Subcutaneous abdominal adipose tissue (tissue), 5 donors: ENCODE results near the gene ERVH48-1.
"Not testable (repeated sequence)": the region's sequence is repeated elsewhere in the genome, so short reads cannot be mapped to it uniquely, and the experiment has no call there.

Experiments used
- H3K27ac ChIP-seq: one replicate; pipeline ENCODE4 v1.7.0; 2013; ENCODE audit warnings: low read depth, mild to moderate bottlenecking, inconsistent platforms, low read length, moderate library complexity
- H3K27me3 ChIP-seq, 5 donors: one replicate each; pipeline ENCODE4 v1.7.0; 2013; ENCODE audit warnings: low read length in 5 of 5, inconsistent platforms in 1 of 5; ENCODE audit not compliant: control insufficient read depth in 5 of 5, insufficient read depth in 4 of 5
- H3K36me3 ChIP-seq, 5 donors: one replicate each; pipeline ENCODE4 v1.7.0; 2013; ENCODE audit warnings: low read length in 5 of 5; ENCODE audit not compliant: control insufficient read depth in 5 of 5, insufficient read depth in 5 of 5
- H3K4me1 ChIP-seq, 5 donors: one replicate each; pipeline ENCODE4 v1.7.0; 2013; ENCODE audit warnings: low read length in 5 of 5, mild to moderate bottlenecking in 3 of 5, moderate library complexity in 1 of 5; ENCODE audit not compliant: control insufficient read depth in 5 of 5, insufficient read depth in 5 of 5
- H3K4me3 ChIP-seq, 5 donors: one replicate each; pipeline ENCODE4 v1.7.0; 2013; ENCODE audit warnings: low read length in 5 of 5, low read depth in 1 of 5
- H3K9ac ChIP-seq, 5 donors: one replicate each; pipeline ENCODE4 v1.7.0; 2013; ENCODE audit warnings: low read length in 5 of 5, mild to moderate bottlenecking in 4 of 5, moderate library complexity in 3 of 5
- H3K9me3 ChIP-seq, 5 donors: one replicate each; pipeline ENCODE4 v1.7.0; 2013; ENCODE audit warnings: low read length in 5 of 5; ENCODE audit not compliant: control insufficient read depth in 5 of 5
- donor health status: healthy.
- donor health status: healthy.
- donor health status: healthy.
- donor health status: healthy.
- donor health status: healthy.

ERVH48-1 gene

GRCh38 chr21:42878993-42879787 is 46.2 kb downstream of the ERVH48-1 start, which contains the start of gene WDR4:
TSS of gene WDR4 (minus strand) at chr21:42879539. CDS start at chr21:42879495, 44 bp downstream.
- Histone ChIP-seq H3K27ac (peak within 1 kb of the TSS; percentile 92), H3K27me3 (no peaks in the 10 kb centered on the region), H3K36me3 (peaks cover 0 to 12% (median 8%) of the 10 kb centered on the region in 5 donors), H3K9ac (peak within 1 kb of the TSS; percentile 84 to 93 (median 91)), H3K4me1 (peaks cover 2 to 22% (median 18%) of the 10 kb centered on the region in 5 donors), H3K9me3 (no peaks in the 10 kb centered on the region), H3K4me3 (peak within 1 kb of the TSS; percentile 77 to 100 (median 93))

- peak overlapping the region; percentile 77 to 100 (median 93) for H3K4me3 ChIP-seq
- H3K27me3 ChIP-seq = no peaks in the 10 kb centered on the region
- peaks cover 2 to 22% (median 18%) of the 10 kb centered on the region in 5 donors for H3K4me1 ChIP-seq
- peak overlapping the region; percentile 63 to 93 (median 91) for H3K9ac ChIP-seq
- peak overlapping the region; percentile 92 for H3K27ac ChIP-seq
- H3K36me3 ChIP-seq = peaks cover 3 to 15% (median 11%) of the 10 kb centered on the region in 5 donors
- H3K9me3 ChIP-seq = no peaks in the 10 kb centered on the region
Measured at GRCh38 chr21:42878678-42878992, 46.8 kb downstream of the ERVH48-1 start.

- H3K4me1 ChIP-seq = peaks cover 2 to 22% (median 18%) of the 10 kb centered on the region in 5 donors
- peaks cover 11 to 39% (median 35%) of the 10 kb centered on the region in 5 donors for H3K36me3 ChIP-seq
- H3K27me3 ChIP-seq, H3K27ac ChIP-seq, H3K9ac ChIP-seq, H3K9me3 ChIP-seq, H3K4me3 ChIP-seq: not testable (repeated sequence)
Measured at GRCh38 chr21:42875811-42876210, 49.6 kb downstream of the ERVH48-1 start.

GRCh38 chr21:42873096-42873495 is 52.3 kb downstream of the ERVH48-1 start:
- Histone ChIP-seq H3K4me3 (no peak overlapping the region), H3K27me3 (no peaks in the 10 kb centered on the region), H3K9ac (no peak overlapping the region), H3K4me1 (peaks cover 0 to 4% (median 2%) of the 10 kb centered on the region in 5 donors), H3K27ac (no peak overlapping the region), H3K9me3 (no peaks in the 10 kb centered on the region), H3K36me3 (peaks cover 11 to 65% (median 55%) of the 10 kb centered on the region in 5 donors)

GRCh38 chr21:42868196-42868595 is 57.2 kb downstream of the ERVH48-1 start:
- no peak overlapping the region for H3K27ac ChIP-seq
- H3K4me1 ChIP-seq = peaks cover 0 to 28% (median 2%) of the 10 kb centered on the region in 5 donors
- no peak overlapping the region for H3K4me3 ChIP-seq
- H3K9ac ChIP-seq = no peak overlapping the region
- H3K9me3 ChIP-seq = no peaks in the 10 kb centered on the region
- no peaks in the 10 kb centered on the region for H3K27me3 ChIP-seq
- H3K36me3 ChIP-seq = peaks cover 4 to 87% (median 52%) of the 10 kb centered on the region in 5 donors
